Measurements from ENCODE around the gene AKT3. TPM values are rescaled to one million over a fixed set of nuclear protein-coding genes. Genes with fewer than 3 reads are reported as not detected.

AKT3 gene
- total and polyA plus RNA-seq, 2 experiments from 2014 or later = 3.5 to 13.0 TPM

- no peaks in the 10 kb centered on the region for H3K36me3 ChIP-seq (replicated peaks; ENCODE audit: insufficient read depth, low read depth)
- no peak overlapping the region for H2AFZ ChIP-seq
- H4K20me1 ChIP-seq (ENCODE audit: insufficient read depth, poor library complexity, severe bottlenecking) = no peaks in the 10 kb centered on the region
- no peaks in the 10 kb centered on the region for H3K9me3 ChIP-seq (ENCODE audit: low read depth)
- H3K27ac ChIP-seq = no peak overlapping the region
- H3K4me3 ChIP-seq = no peak overlapping the region
- no peak overlapping the region for H3K4me2 ChIP-seq
- H3K9me2 ChIP-seq (replicated peaks; ENCODE audit: insufficient read depth) = no peaks in the 10 kb centered on the region
- H3K79me2 ChIP-seq = no peaks in the 10 kb centered on the region
- no peaks in the 10 kb centered on the region for H3K27me3 ChIP-seq
- TF ChIP-seq CTCF (IDR thresholded peaks at IDR 0.05; ENCODE audit: poor library complexity) (no peak), EZH2phosphoT487 (IDR thresholded peaks at IDR 0.05; ENCODE audit: low read depth, severe bottlenecking, unreplicated experiment) (no peak), EZH2 (IDR thresholded peaks at IDR 0.05; ENCODE audit: borderline replicate concordance) (no peak)
- H3K4me1 ChIP-seq (ENCODE audit: insufficient read depth) = no peaks in the 10 kb centered on the region
- DNase-seq (ENCODE audit: low spot score) = no peak
Observed at GRCh38 chr1:243806310-243806709, 43.7 kb downstream of the AKT3 start.

- Histone ChIP-seq H3K27ac (no peak overlapping the region), H4K20me1 (ENCODE audit: insufficient read depth, poor library complexity, severe bottlenecking) (no peaks in the 10 kb centered on the region), H3K4me1 (ENCODE audit: insufficient read depth) (no peaks in the 10 kb centered on the region), H3K9me3 (ENCODE audit: low read depth) (no peaks in the 10 kb centered on the region), H3K27me3 (no peaks in the 10 kb centered on the region), H3K9me2 (replicated peaks; ENCODE audit: insufficient read depth) (no peaks in the 10 kb centered on the region), H3K4me3 (no peak overlapping the region), H3K79me2 (no peaks in the 10 kb centered on the region), H3K4me2 (no peak overlapping the region), H2AFZ (no peak overlapping the region), H3K36me3 (replicated peaks; ENCODE audit: insufficient read depth, low read depth) (no peaks in the 10 kb centered on the region)
- no peak for TF ChIP-seq CTCF (IDR thresholded peaks at IDR 0.05; ENCODE audit: poor library complexity)
- TF ChIP-seq EZH2phosphoT487 (IDR thresholded peaks at IDR 0.05; ENCODE audit: low read depth, severe bottlenecking, unreplicated experiment) = no peak
- no peak for TF ChIP-seq EZH2 (IDR thresholded peaks at IDR 0.05; ENCODE audit: borderline replicate concordance)
- WGBS (ENCODE audit: low lambda C conversion rate, missing lambda C conversion rate) = 96% methylated on average over 3 of the region's 3 CpGs
- no peak for DNase-seq (ENCODE audit: low spot score)
Observed at GRCh38 chr1:243802736-243803135, 47.3 kb downstream of the AKT3 start.

GRCh38 chr1:243801378-243801777 is 48.7 kb downstream of the AKT3 start:
- Histone ChIP-seq H3K36me3 (replicated peaks; ENCODE audit: insufficient read depth, low read depth) (no peaks in the 10 kb centered on the region), H3K9me2 (replicated peaks; ENCODE audit: insufficient read depth) (no peaks in the 10 kb centered on the region), H3K79me2 (no peaks in the 10 kb centered on the region), H3K4me1 (ENCODE audit: insufficient read depth) (no peaks in the 10 kb centered on the region), H4K20me1 (ENCODE audit: insufficient read depth, poor library complexity, severe bottlenecking) (no peaks in the 10 kb centered on the region), H3K4me2 (no peak overlapping the region), H3K4me3 (no peak overlapping the region), H3K9me3 (ENCODE audit: low read depth) (no peaks in the 10 kb centered on the region), H3K27me3 (no peaks in the 10 kb centered on the region), H3K27ac (no peak overlapping the region), H2AFZ (no peak overlapping the region)
- no peak for DNase-seq (ENCODE audit: low spot score)
- TF ChIP-seq EZH2 (IDR thresholded peaks at IDR 0.05; ENCODE audit: borderline replicate concordance) = no peak
- no peak for TF ChIP-seq EZH2phosphoT487 (IDR thresholded peaks at IDR 0.05; ENCODE audit: low read depth, severe bottlenecking, unreplicated experiment)
- TF ChIP-seq CTCF (IDR thresholded peaks at IDR 0.05; ENCODE audit: poor library complexity) = no peak
- WGBS (ENCODE audit: low lambda C conversion rate, missing lambda C conversion rate) = 87% methylated on average over 1 of the region's 1 CpG

- Histone ChIP-seq H3K36me3 (replicated peaks; ENCODE audit: insufficient read depth, low read depth) (no peaks in the 10 kb centered on the region), H3K9me3 (ENCODE audit: low read depth) (no peaks in the 10 kb centered on the region), H3K79me2 (no peaks in the 10 kb centered on the region), H3K9me2 (replicated peaks; ENCODE audit: insufficient read depth) (no peaks in the 10 kb centered on the region), H4K20me1 (ENCODE audit: insufficient read depth, poor library complexity, severe bottlenecking) (no peaks in the 10 kb centered on the region), H3K4me3 (no peak overlapping the region), H3K4me1 (ENCODE audit: insufficient read depth) (no peaks in the 10 kb centered on the region), H3K27ac (no peak overlapping the region), H2AFZ (no peak overlapping the region), H3K27me3 (no peaks in the 10 kb centered on the region), H3K4me2 (no peak overlapping the region)
- no peak for DNase-seq (ENCODE audit: low spot score)
- no peak for TF ChIP-seq EZH2phosphoT487 (IDR thresholded peaks at IDR 0.05; ENCODE audit: low read depth, severe bottlenecking, unreplicated experiment)
- no peak for TF ChIP-seq EZH2 (IDR thresholded peaks at IDR 0.05; ENCODE audit: borderline replicate concordance)
- TF ChIP-seq CTCF (IDR thresholded peaks at IDR 0.05; ENCODE audit: poor library complexity) = no peak
Observed at GRCh38 chr1:243799908-243800307, 50.1 kb downstream of the AKT3 start.
